Transverse colon (tissue), 4 donors: ENCODE measurements around the gene SRGN. TPM values are rescaled to one million over a fixed set of nuclear protein-coding genes. Genes with fewer than 3 reads are reported as not detected.

Experiments
- DNase-seq: peaks from one replicate; pipeline ENCODE4 v3.0.0-alpha.2; 2019
- H3K27ac ChIP-seq, 4 donors: fragments of 200-600 bp; sonication (generic); 2 replicates each; pipeline ENCODE4 v1.5.1; 2016 to 2018; ENCODE audit warnings: inconsistent platforms in 4 of 4
- H3K27me3 ChIP-seq: fragments of 200-600 bp; sonication (generic); 2 replicates; pipeline ENCODE4 v1.5.1; 2017; ENCODE audit warnings: inconsistent platforms
- H3K36me3 ChIP-seq, 4 donors: fragments of 200-600 bp; sonication (generic); 2 replicates each; pipeline ENCODE4 v1.5.1; 2017 to 2019; ENCODE audit warnings: inconsistent platforms in 4 of 4
- H3K4me1 ChIP-seq, 4 donors: fragments of 200-600 bp; sonication (generic); 2 replicates each; pipeline ENCODE4 v1.5.1; 2017 to 2020; ENCODE audit warnings: inconsistent platforms in 4 of 4
- H3K4me3 ChIP-seq, 4 donors: fragments of 200-600 bp; sonication (generic); 1 replicate in 1 of 4; 2 replicates in 3 of 4; pipeline versions ENCODE4 v1.5.1 to v1.6.1; 2017 to 2019; ENCODE audit warnings: inconsistent platforms in 4 of 4
- H3K9me3 ChIP-seq, 2 donors: fragments of 200-600 bp; sonication (generic); 2 replicates each; pipeline ENCODE4 v1.5.1; 2017 to 2019; ENCODE audit warnings: inconsistent platforms in 2 of 2
- CTCF ChIP-seq, 5 experiments: fragments of 200-600 bp in 3 of 5; fragments of 450-650 bp in 2 of 5; sonication (generic) in 3 of 5; IDR thresholded peaks; 1 replicate in 2 of 5; 2 replicates in 3 of 5; pipeline ENCODE4 v1.5.1; 2016 to 2017; ENCODE audit warnings: antibody characterized with exemption in 5 of 5, inconsistent platforms in 3 of 5, mild to moderate bottlenecking in 2 of 5, moderate library complexity in 1 of 5
- EP300 ChIP-seq: sonication (generic); formaldehyde crosslinking; IDR thresholded peaks from one replicate; pipeline ENCODE4 v1.6.1; 2017; ENCODE audit warnings: antibody characterized with exemption, low read depth
- POLR2A ChIP-seq: fragments of 450-650 bp; IDR thresholded peaks from one replicate; pipeline ENCODE4 v1.6.1; 2016; ENCODE audit warnings: antibody characterized with exemption, mild to moderate bottlenecking, moderate library complexity
- POLR2AphosphoS5 ChIP-seq, 3 donors: sonication (generic); formaldehyde crosslinking; IDR thresholded peaks; one replicate each; pipeline ENCODE4 v1.6.1; 2016; ENCODE audit warnings: antibody characterized with exemption in 3 of 3
- WGBS, 2 donors: methylation state at CpG; one replicate each; pipeline ENCODE4 v1.1.5; 2018; ENCODE audit warnings: low coverage in 1 of 2; 5-methylcytosine and 5-hydroxymethylcytosine counted together
- in situ Hi-C, 4 donors: fragments of 200-750 bp; cut with MboI; loops; one replicate each; pipeline versions ENCODE4 v1.15.0 to v1.15.1; 2017; ENCODE audit warnings: low sequenced_read_pairs in 3 of 4, low pct_ligation_motif_present in 1 of 4, low pct_unique_long_range_greater_than_20kb in 1 of 4
- intact Hi-C: fragments of 100-400 bp; cut with DNase I; formaldehyde crosslinking; loops from one replicate; pipeline ENCODE4 v1.15.1; 2023; ENCODE audit warnings: low total_unique reads
- total RNA-seq, 4 donors: library from RNA; depleted of rRNA; stranded (reverse); fragments of >200 nt; gene quantifications; one replicate each; pipeline ENCODE4 v1.1.0, GENCODE V29; 2016

SRGN gene
- total RNA-seq, 4 donors from 2014 or later, result 9.0 to 83.8 (median 20.3) TPM

GRCh38 chr10:69056129-69056528 lies 31.8 kb upstream of the SRGN start:
- H3K4me1 ChIP-seq, result peaks cover 0 to 9% (median under 1%) of the 10 kb centered on the region in 4 donors
- H3K4me3 ChIP-seq, result no peak overlapping the region
- TF ChIP-seq CTCF (IDR thresholded peaks at IDR 0.05) (no peak), POLR2A (no peak), EP300 (no peak), POLR2AphosphoS5 (IDR thresholded peaks at IDR 0.05) (no peak)
- in situ Hi-C loops (no loop called here), intact Hi-C loops (no loop called here)
- WGBS, 2 donors, result 53% methylated on average over 7 of the region's 7 CpGs; no CpG with 5 or more reads in 1 of the 2 donors
- peak overlapping the region; percentile 10 to 74 (median 38) for H3K27ac ChIP-seq
- H3K9me3 ChIP-seq, result no peaks in the 10 kb centered on the region
- no peaks in the 10 kb centered on the region for H3K36me3 ChIP-seq
- H3K27me3 ChIP-seq, result no peaks in the 10 kb centered on the region
- DNase-seq, result no peak

DNA sequence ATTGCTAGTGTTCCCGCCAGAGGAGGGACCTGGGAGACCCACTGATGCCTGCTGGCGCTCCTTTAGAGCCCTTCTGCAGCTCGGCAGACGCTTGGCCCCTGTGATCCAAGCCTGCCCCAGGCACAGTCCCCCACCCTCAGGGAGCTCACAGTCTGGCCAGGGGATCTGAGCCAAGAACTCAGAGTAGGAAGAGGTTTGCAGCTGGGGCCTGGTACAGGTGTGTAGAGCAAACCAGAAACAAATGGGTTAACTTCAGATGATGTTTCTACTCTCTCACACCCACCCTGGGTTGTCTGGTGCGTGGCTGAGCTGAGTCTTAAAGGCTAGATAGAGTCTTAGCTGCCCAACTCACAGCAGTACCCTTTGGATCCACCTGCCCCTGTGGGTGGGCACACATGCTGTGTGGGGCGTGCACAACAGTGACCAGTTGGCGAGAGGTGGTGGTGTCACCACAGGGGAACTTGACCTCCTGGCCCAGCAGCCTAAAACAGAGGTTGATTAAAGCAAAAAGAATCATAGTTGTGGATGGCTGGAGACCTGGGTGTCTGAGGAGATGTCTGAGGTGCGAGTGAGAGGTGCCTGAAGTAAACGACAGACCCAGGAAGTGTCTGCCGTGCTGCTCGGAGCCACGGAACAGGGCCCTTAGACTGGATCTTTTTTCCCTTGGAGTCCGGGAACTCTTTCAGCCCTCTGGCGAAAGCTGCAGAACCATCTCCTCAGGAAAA lies 31.2 kb upstream of the SRGN start:
- intact Hi-C loops, result no loop called here
- no peak overlapping the region for H3K4me3 ChIP-seq
- WGBS, 2 donors, result 79 to 88% methylated on average over 7 to 14 of the region's 14 CpGs
- no peak for TF ChIP-seq EP300
- no peak for TF ChIP-seq POLR2A
- TF ChIP-seq CTCF (IDR thresholded peaks at IDR 0.05), result no peak
- no peak for TF ChIP-seq POLR2AphosphoS5 (IDR thresholded peaks at IDR 0.05)
- no peak for DNase-seq
- peaks cover 0 to 11% (median 3%) of the 10 kb centered on the region in 4 donors for H3K4me1 ChIP-seq
- no peaks in the 10 kb centered on the region for H3K27me3 ChIP-seq
- no peaks in the 10 kb centered on the region for H3K36me3 ChIP-seq
- peak overlapping the region; percentile 10 to 74 (median 38) for H3K27ac ChIP-seq
- in situ Hi-C loops, result no loop called here
- no peaks in the 10 kb centered on the region for H3K9me3 ChIP-seq

DNA sequence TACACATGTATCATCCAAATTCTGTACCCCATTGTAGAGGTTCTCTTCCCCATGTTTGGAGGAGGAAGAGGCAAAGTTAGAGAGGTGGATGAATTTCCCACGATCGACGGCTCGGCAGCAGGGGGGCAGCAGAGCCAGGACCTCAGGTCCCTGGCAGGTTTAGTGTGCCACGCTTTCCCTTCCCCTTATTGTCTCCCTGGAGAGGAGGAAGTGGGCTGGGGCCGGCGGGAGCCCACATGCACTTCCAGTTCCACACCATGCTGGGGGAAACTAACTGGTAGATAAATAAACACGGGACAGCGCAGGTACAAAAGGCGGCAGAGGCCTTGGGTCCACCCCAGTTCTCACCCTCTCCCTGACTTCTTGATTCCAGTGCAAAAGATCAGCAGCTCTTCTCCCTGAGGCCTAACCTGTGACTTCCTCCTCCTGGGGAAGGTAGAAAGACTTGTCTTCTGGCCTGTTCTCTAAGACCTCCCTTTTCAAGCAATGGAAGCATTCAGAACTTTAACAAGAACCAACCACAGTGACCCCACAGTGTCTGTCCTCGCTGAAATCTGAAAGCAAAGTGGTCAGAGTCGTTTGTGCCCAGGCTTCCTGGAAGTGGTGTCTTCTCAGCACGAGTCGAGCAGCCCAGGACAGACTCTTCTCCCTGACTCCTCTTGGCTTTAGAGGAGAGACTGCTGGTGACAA lies 30.5 kb upstream of the SRGN start:
- in situ Hi-C loops, result no loop called here
- peak; percentile 39 for DNase-seq

More for the DNA sequence above, 30.5 kb upstream of the SRGN start:
- intact Hi-C loops, result no loop called here
- no peaks in the 10 kb centered on the region for H3K36me3 ChIP-seq
- H3K9me3 ChIP-seq, result no peaks in the 10 kb centered on the region
- H3K27ac ChIP-seq, result peak overlapping the region; percentile 10 to 74 (median 38)
- H3K4me1 ChIP-seq, result peaks cover 0 to 18% (median 8%) of the 10 kb centered on the region in 4 donors
- H3K27me3 ChIP-seq, result no peaks in the 10 kb centered on the region
- WGBS, 2 donors, result 67% methylated on average over 14 of the region's 14 CpGs; no CpG with 5 or more reads in 1 of the 2 donors
- TF ChIP-seq CTCF (IDR thresholded peaks at IDR 0.05), result no peak
- peak in 1 of 3 donors; percentile 34 for TF ChIP-seq POLR2AphosphoS5 (IDR thresholded peaks at IDR 0.05)
- H3K4me3 ChIP-seq, result no peak overlapping the region
